H7 (cell line): Measurements from ENCODE around the gene DHRS12. TPM values are rescaled to one million over a fixed set of nuclear protein-coding genes. Genes with fewer than 3 reads are reported as not detected.

ENCODE experiments used
- DNase-seq: peaks from one replicate; pipeline ENCODE4 v3.0.0; 2012
- H3K27me3 ChIP-seq: 2 replicates; pipeline ENCODE4 v1.6.0; 2011; ENCODE audit warnings: mild to moderate bottlenecking, low read length; ENCODE audit not compliant: control insufficient read depth, insufficient read depth
- H3K36me3 ChIP-seq: replicated peaks from 2 replicates; pipeline ENCODE4 v1.5.1; 2011; ENCODE audit warnings: low read length; ENCODE audit not compliant: control insufficient read depth, insufficient read depth
- H3K4me3 ChIP-seq: 2 replicates; pipeline ENCODE4 v1.5.1; 2011; ENCODE audit warnings: low read depth, mild to moderate bottlenecking, control low read depth, low read length, moderate library complexity; ENCODE audit not compliant: insufficient read depth
- total RNA-seq: library from RNA; depleted of rRNA; stranded (reverse); fragments of >200 nt; shearing (Covaris generic); gene quantifications from 2 replicates; pipeline ENCODE4 v1.2.3, GENCODE V29; 2014

Gene DHRS12
- total RNA-seq, 1 experiment from 2014 or later: 7.8 TPM

DNA sequence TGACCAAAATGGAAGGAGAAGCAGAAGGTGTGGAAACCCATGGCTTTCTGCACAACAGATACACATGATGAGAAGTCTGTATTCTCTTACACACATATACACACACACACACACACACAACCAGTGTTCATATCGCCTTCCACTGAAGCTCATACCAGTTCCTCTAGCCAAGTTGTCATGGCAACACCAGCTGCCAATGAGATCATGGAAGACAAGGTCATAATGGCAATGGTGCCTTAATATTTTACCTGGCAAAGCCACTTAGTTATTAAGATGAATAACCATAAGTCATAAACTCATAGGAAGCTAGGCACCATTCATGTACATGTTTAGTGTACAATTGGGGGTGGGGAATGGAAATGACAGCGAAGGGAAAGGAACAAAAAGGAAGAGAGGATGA is 2.6 kb upstream of the DHRS12 start:
- no peaks in the 10 kb centered on the region; the same call in 1 of the 2 replicates for H3K27me3 ChIP-seq
- no peaks in the 10 kb centered on the region for H3K36me3 ChIP-seq
- no peak overlapping the region for H3K4me3 ChIP-seq
- DNase-seq: no peak

GRCh38 chr13:51805925-51806324 is 2.0 kb upstream of the DHRS12 start:
- no peak for DNase-seq
- Histone ChIP-seq H3K36me3 (no peaks in the 10 kb centered on the region), H3K27me3 (no peaks in the 10 kb centered on the region; the same call in 1 of the 2 replicates), H3K4me3 (no peak overlapping the region)

- no peaks in the 10 kb centered on the region for H3K36me3 ChIP-seq
- DNase-seq: no peak
- H3K27me3 ChIP-seq: no peaks in the 10 kb centered on the region; the same call in 1 of the 2 replicates
- no peak overlapping the region for H3K4me3 ChIP-seq
Measured at GRCh38 chr13:51805313-51805712, 1.4 kb upstream of the DHRS12 start.

GRCh38 chr13:51804295-51805172 is 571 bp upstream of the DHRS12 start:
- Histone ChIP-seq H3K4me3 (peak overlapping the region; percentile 76), H3K36me3 (no peaks in the 10 kb centered on the region), H3K27me3 (no peaks in the 10 kb centered on the region; the same call in 1 of the 2 replicates)
- DNase-seq: peak; percentile 39

DNA sequence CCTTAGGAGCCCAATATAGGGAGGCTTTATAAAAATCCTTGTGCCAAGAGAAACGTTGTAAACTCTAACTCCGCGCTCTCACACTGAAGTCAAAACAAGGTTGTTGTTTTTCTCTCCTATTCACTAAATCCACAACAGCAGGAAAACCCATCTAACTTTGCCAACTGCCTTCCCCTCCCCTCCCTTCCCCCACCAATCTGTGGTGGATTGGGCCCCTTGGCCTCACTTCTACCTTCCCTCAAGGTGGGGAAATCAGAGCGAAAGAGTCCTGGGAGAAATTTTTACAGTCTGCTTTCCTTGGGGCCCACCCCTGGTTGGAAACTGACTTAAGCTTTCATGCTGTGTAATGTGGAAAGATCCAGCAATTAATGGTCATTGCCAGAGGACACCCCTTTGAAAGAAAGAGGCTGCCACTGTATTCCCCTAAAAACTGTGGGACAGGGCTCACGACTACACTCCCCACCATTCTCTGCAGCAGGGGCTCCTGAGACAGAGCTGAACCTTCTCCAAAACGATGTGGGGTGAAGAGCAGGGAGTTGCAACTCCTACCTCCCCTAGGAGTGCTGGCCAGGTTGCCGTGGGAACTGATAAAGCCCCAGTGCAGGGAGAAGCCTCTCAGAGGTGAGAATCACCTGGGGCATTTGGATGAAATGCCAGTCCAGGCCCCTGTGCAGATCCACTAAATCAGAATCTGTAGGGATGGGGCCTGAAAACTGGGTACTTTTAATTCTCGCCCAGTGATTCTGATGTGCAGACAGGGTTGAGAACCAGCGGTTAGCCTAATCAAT is 1.1 kb downstream of the DHRS12 start:
- Histone ChIP-seq H3K36me3 (no peaks in the 10 kb centered on the region), H3K4me3 (peak overlapping the region; percentile 76), H3K27me3 (no peaks in the 10 kb centered on the region; the same call in 1 of the 2 replicates)
- peak; percentile 63 for DNase-seq

GRCh38 chr13:51801631-51802099 is 2.3 kb downstream of the DHRS12 start:
- no peaks in the 10 kb centered on the region; the same call in 1 of the 2 replicates for H3K27me3 ChIP-seq
- no peaks in the 10 kb centered on the region for H3K36me3 ChIP-seq
- no peak overlapping the region for H3K4me3 ChIP-seq
- no peak for DNase-seq

- Histone ChIP-seq H3K4me3 (no peak overlapping the region), H3K27me3 (no peaks in the 10 kb centered on the region; the same call in 1 of the 2 replicates), H3K36me3 (no peaks in the 10 kb centered on the region)
- DNase-seq: no peak
Measured at GRCh38 chr13:51800486-51800885, 3.5 kb downstream of the DHRS12 start.

- no peak for DNase-seq
- no peak overlapping the region for H3K4me3 ChIP-seq
- no peaks in the 10 kb centered on the region for H3K36me3 ChIP-seq
- H3K27me3 ChIP-seq: no peaks in the 10 kb centered on the region
Measured at GRCh38 chr13:51799261-51799660, 4.7 kb downstream of the DHRS12 start.

DNA sequence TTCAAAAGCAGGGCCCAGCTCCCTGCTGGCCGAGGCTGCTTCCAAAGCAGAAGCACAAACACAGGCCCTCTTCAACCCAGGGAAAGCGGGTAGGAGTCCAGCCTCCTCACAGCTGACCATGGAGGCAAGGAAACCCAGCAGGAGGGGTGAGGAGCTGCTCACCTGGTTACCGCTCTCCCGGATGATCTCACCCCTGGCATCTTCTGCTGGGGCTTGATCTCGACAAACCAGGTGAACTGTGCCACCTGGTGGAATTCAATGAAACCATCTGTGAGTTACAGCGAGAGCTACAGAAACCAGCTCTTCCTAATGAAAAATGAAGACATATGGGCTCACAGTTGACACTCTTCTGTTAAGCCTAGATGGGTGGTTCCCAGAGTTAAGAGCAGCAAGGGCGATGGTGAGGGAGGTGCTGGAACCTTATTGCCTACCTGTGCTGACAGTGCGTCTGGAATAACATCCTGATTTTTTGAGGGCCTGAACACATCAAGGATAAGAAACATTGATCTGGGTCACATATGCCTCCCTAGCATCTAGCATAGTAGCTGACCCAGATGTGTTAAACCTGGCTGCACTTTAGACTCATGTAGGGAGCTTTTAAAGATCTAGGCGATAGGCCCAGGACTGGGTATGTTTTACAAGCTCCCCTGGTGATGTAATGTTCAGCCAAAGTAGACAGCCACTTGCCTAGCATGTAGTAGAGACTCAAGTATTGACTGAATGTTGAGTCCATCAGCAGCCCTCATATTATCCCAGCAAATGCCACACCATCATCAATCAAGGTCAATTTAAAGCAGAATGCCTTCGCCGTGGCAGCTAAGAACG is 6.1 kb downstream of the DHRS12 start:
- no peaks in the 10 kb centered on the region for H3K27me3 ChIP-seq
- DNase-seq: peak; percentile 82
- H3K36me3 ChIP-seq: no peaks in the 10 kb centered on the region
- no peak overlapping the region for H3K4me3 ChIP-seq

DNA sequence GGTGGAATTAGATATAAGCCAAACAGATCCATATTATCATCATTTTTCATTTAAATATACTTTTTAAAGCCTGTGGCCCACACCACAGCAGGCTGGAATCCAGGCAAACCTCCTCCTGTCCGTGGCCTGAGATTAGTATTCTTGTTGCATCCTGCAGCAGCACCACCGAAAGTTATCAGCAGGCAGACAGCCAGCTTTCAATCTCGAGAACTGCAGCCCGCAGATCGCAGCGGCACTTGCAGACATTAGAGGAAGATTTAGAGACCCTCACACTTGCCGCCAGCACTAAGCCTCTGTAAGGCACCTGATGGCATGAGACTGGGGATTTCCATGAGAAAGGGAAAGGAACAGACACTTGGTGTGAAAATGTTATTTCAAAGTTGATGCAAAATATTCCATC is 7.4 kb downstream of the DHRS12 start:
- Histone ChIP-seq H3K27me3 (no peaks in the 10 kb centered on the region), H3K36me3 (no peaks in the 10 kb centered on the region), H3K4me3 (no peak overlapping the region)
- DNase-seq: no peak

- no peak overlapping the region for H3K4me3 ChIP-seq
- DNase-seq: no peak
- no peaks in the 10 kb centered on the region for H3K36me3 ChIP-seq
- no peaks in the 10 kb centered on the region for H3K27me3 ChIP-seq
Measured at GRCh38 chr13:51795419-51795818, 8.5 kb downstream of the DHRS12 start.

- no peak overlapping the region for H3K4me3 ChIP-seq
- no peaks in the 10 kb centered on the region for H3K36me3 ChIP-seq
- DNase-seq: no peak
- no peaks in the 10 kb centered on the region for H3K27me3 ChIP-seq
Measured at GRCh38 chr13:51794964-51795363, 9.0 kb downstream of the DHRS12 start.

- DNase-seq: no peak
- Histone ChIP-seq H3K36me3 (no peaks in the 10 kb centered on the region), H3K4me3 (no peak overlapping the region), H3K27me3 (no peaks in the 10 kb centered on the region)
Measured at GRCh38 chr13:51793570-51794271, 10.2 kb downstream of the DHRS12 start.
